UCSD-AML1 (cell line): Measurements from ENCODE around the gene NUDT17.

Experiments
- DNase-seq: peaks from one replicate; lab custom pipeline; 2025; ENCODE audit not compliant: unreplicated experiment; lab: John Stamatoyannopoulos, UW

Gene NUDT17

GRCh38 chr1:145887631-145888030 is 42.2 kb downstream of the NUDT17 start:
- no peak for DNase-seq

GRCh38 chr1:145889722-145890121 is 44.3 kb downstream of the NUDT17 start:
- no peak for DNase-seq

- DNase-seq: no peak
Observed at GRCh38 chr1:145891143-145891542, 45.7 kb downstream of the NUDT17 start.

GRCh38 chr1:145891587-145892485 is 46.4 kb downstream of the NUDT17 start:
- DNase-seq: peak; percentile 85

- DNase-seq: no peak
Observed at GRCh38 chr1:145892486-145893087, 47.2 kb downstream of the NUDT17 start.

GRCh38 chr1:145893306-145894055 is 48.1 kb downstream of the NUDT17 start:
- no peak for DNase-seq

- no peak for DNase-seq
Observed at GRCh38 chr1:145895471-145895870, 50.0 kb downstream of the NUDT17 start.

- no peak for DNase-seq
Observed at GRCh38 chr1:145897969-145898368, 52.5 kb downstream of the NUDT17 start.
